GM19438 (cell line): ENCODE measurements around the gene KLHL6.

ENCODE experiments used
- ATAC-seq: cut with Tn5 transposase; IDR thresholded peaks from one replicate; pipeline ENCODE4 v1.9.1; 2021; ENCODE audit warnings: low read depth; ENCODE audit not compliant: unreplicated experiment

Gene KLHL6

DNA sequence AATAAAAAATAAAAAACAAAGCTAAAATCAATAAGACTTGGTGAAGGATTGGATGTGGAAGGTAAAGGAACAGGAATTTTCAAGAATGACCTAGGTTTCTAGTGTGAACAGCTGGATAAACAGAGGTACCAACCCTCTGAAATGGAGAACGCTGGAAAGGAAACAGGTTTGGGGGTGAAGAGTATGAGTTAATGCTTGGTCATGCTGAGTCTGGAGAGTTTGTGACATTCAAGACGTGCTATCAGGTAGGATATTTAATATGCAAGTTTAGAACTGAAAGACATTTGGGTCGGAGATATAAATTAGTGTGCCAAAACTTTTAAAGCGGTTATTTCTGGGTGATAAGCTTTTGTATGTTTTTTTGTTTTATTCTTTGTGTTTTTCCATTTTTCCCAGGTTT, 11.4 kb upstream of the KLHL6 start:
- no peak for ATAC-seq

DNA sequence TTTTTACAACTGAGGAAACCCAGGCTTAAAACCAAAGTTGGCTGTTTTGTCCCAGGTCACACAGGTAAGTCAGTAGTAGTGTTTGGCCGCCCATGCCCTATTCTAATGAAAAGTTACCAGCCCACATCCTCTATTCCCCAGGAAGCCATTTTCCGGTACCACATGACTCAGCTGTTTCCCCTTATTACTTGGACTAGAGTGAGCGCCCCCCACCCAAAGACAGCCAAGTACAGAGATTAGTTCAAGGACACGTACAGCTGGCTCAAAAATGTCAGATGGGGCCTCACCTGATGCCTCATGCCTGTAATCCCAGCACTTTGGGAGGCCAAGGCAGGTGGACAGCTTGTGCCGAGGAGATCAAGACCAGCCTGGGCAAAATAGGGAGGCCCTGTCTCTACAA, 8.5 kb upstream of the KLHL6 start:
- ATAC-seq: no peak

DNA sequence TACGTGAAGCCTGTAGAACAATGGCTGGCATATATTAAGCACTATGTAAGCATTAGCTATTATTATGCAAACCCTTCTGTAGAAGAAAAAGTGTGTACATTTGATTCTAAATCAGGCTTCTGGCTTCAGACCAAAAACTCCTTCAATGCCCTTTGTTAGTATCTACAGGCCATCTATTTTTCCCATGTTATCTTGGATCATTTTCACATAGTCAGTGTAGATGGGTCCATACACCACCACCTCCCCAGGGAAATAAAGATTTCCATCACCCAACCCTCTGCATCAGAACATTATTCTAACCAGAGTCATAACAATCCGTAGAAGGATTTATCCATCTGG, 8.0 kb upstream of the KLHL6 start:
- no peak for ATAC-seq

DNA sequence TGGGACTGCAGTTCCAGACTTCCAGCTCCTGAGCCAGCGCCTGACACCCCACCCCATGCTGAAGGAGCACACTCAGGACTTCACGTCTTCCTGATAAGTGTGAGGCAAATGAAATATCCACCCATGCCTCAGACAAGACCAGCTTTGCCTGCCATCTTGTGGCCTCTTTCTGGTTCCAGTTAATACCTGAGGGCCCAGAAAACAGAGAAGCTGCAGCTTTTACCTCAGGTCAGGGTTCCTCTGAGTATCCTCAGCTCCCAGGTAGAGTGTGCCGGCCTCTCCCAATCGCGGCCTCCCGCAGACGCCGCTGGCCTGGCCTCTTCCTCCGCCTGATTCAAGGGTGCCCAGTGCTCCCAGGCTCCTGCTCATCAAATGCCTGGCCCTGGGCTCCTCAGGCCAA, 5.1 kb upstream of the KLHL6 start:
- no peak for ATAC-seq

DNA sequence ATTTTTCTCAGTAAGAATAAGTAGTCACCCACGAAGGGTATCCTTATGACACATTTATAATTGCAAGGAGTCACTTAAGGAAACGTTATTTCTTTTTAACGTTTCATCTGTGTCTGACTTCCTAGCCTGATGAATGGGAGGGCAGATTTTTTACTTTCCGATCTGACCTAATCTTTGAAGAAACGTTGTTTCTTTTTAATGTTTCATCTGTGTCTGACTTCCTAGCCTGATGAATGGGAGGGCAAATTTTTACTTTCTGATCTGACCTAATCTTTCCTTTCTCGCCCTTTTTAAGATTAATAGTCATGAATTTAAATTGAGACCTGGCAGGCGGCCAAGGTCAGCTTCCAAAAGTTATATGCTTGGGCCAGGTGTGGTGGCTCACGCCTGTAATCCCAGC, 3.0 kb upstream of the KLHL6 start:
- ATAC-seq: no peak

DNA sequence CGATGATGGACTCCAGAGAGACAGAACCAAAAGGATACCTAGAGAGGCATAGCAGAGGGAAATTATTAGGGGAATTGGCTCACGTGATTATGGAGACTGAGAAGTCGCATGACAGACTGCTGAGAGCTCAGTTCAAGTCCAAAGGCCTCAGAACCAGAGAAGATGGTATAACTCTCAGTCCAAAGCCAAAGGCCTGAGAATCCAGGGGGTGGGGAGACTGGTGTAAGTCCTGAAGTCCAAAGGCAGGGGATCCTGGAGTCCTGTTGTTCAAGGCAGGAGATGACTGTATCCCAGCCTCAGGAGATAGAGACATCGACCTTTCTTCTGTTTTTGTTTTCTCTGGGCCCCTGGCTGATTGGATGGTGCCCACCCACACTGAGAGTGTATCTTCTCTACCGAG, 1.2 kb upstream of the KLHL6 start:
- no peak for ATAC-seq

DNA sequence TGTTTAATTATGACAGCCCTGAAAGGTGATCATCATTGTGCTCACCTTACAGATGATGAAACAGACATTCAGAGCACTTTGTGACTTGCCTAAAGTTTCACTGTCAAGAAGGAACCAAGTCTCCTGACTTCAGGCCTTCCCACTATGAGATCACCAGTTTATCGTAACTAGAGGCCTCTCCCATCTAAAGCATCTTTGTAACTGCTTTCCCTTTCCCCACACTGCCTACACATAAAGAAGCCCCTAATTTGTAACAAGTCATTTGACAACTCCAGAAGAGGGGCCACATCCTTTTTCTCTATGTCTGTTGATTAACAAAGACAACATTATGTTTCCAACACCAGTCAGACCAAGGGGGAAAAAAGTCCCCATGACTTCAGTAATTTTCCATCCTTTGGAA, 1.1 kb downstream of the KLHL6 start:
- no peak for ATAC-seq

DNA sequence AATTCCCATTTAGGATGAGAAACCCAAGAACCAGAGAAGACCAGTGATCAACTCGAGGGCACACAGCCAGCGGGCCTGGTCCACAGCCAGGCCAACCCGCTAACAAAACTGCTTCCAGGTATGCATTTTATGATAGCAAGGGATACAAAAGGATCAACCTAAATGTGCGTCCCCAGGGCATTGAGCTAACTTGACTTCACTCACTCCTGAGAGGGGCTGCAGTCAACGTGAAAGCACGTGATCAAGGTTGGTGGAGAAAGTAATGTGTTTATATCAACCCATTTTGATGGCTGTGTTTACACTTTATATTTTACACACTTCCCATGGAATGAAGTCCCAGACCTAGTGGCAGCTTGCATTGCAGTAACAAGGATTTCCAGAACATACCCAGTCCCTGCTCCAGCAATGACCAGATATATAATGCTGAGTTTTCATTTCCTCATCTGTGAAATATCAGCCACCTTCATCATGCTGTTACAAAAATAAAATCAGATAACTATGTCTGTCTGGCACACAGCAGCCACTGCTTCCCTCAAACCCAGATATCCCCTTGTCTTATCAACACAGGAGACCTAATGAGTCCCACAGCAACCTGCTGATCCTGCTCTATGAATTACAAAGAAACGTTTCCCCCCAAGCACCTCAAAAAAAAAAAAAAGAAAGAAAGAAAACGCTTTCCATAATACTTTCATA, 2.0 kb downstream of the KLHL6 start:
- ATAC-seq: no peak

DNA sequence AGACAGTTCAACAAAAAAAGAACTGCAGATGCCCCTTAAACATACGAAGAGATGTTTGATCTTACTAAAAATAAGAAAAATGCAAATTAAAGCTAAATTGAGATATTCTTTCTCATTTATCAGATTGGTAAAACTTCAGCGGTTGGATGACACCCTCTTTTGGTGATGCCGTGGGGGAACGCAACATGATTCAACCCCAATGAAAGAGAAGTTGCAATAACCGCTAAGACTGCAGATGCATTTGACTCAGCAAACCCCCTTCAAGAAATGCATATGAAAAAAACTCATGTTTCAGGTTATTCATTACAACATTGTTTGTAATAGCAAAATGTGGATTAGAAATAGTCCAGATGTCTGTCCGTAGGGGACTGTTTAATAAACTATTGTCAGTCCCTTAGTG, 3.6 kb downstream of the KLHL6 start:
- ATAC-seq: no peak

DNA sequence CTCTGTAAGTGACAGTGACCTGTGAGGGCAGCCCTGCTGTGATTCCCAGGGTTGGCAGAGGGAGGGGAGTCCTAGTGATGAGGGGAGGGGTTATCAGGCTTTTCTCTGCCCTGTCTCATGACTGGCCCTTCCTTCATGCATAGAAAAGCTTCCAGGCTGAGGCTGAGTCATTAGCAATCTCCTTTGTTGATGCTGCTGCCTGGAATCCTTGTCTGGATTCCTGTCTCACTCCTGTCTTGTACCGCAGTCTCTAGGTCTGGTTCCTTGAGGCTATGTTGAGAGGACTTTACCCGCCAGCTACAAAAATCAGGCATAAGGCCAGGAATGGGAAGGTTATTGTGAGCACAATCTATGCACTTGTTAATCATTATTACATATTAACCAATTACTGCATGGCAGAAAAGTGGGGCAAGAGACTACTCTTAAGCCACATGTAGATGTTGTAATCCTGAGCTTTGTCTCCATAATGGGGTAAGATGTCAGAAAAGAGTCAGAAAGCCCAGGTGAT, 7.2 kb downstream of the KLHL6 start:
- ATAC-seq: no peak

DNA sequence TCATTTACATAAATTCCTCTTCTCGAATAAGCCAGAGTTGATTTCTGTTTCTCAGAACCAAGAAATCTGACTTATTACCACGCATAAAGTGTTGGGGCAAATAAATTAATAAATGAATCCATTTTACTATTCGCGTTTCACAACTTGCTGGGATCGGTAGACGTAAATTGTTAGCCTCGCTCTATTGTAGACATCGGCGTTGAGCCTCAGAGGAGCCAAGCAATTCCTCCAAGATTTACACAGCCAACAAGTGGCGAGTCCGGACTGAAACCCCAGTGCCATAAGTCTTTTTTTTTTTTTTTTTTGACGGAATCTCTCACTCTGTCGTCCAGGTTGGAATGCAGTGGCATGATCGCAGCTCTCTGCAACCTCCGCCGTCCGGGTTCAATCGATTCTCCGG, 8.9 kb downstream of the KLHL6 start:
- no peak for ATAC-seq

DNA sequence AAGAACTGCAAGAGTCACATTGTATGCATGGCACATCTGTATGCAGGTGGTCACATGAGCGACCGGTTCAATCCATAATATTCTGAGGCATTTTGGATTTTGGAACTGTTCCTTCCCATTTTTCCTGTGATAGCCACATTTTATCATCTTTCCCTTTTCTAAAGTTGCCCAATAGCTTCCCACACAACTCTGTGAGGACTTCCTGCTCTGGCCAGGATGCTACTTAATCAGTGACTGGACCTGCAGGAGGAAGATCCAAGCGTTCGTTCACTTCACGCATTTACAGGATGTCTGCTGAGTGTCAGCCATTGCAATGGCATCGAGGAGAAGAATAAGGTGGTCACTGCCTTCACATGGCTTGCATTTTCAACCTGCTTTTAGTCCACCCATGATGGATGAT, 9.8 kb downstream of the KLHL6 start:
- ATAC-seq: no peak

DNA sequence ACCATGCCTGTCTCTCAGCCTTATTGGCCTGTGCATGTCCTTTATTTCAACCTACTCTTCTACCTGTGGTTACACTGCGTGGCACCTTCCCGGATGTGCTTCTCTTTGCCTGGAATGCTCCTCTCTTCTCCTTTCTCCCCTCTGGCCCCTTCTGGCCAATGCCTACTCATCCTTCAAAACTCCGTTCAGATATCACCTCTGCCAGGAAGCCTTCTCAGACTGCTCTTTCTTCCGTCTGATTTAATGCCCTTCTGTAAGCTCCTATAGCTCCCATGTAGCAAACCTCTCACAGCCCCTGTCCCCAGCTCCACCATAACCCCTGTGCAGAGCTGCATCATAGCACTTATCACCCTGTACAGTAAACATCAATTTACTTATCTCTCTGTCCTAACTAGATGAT, 13.2 kb downstream of the KLHL6 start:
- ATAC-seq: no peak

DNA sequence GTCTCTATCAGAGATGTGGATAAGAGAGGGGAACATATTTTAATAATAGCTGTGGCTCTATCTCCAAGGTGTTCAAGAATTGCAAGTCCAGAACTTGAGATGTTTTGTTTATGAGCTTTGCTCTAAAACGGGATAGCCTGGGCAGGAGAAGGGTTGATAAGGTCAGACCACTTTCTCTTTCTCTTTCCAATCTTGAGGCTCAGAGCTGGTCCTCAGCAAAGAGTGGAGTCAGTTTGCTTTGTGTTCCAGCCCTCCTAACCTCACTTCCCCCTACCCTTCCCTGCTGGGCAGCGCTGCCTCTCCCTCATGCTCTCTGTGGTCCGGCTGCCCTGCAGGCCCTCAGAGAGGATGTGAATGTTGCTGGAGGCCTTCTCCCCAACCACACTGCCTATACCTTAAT, 13.8 kb downstream of the KLHL6 start:
- ATAC-seq: no peak

DNA sequence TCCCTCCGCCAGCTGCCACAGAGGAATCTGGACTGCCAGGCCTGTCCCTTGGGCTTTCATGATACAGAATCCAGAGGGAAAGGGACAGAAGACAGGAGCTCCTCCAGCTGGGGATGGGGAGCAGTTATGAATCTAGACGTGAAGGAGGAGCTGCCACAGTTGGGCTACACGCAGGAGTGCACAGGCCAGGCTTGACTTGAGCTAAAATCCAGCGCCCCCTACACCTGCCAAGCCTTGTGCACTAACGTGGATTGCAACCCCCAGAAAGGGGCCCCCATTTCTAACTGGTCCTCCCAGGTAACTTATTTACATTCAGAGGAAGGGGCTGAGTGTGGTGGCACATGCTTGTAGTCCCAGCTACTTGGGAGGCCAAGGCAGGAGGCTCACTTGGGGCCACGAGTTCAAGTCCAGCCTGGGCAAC, 14.3 kb downstream of the KLHL6 start:
- ATAC-seq: no peak

DNA sequence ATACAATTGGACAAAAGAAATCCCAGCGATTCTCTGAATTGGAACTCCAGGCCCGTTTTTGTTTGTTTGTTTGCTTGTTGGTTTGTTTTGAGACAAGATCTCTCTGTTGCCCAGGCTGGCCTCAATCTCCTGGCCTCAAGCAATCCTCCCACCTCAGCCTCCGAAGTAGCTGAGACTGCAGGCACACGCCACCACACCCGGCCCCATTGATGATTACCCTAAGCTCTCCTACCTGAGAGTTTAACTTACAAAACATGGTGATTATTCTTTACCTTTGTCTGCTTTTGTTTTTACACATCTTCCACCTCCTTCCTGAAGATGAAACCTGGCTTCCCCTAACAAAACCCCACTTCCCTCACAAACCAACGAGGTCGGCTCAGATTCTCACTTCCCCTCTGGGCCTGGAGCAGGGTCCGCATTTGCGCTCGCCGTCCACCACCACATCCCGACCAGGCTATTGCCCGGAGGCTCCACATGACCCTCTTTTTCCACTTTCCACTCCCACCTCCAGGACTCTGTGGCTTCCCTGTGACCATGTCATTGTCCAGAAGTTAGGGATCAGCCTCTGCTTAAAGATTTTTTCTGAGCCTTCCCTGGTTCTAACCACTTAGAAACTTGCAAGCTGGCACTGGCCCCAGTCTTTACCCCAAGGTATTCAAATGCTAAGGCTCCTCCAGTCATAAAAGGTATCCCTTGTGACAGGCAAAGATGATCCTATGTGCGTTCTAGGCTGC, 14.8 kb downstream of the KLHL6 start:
- peak; percentile 46 for ATAC-seq

DNA sequence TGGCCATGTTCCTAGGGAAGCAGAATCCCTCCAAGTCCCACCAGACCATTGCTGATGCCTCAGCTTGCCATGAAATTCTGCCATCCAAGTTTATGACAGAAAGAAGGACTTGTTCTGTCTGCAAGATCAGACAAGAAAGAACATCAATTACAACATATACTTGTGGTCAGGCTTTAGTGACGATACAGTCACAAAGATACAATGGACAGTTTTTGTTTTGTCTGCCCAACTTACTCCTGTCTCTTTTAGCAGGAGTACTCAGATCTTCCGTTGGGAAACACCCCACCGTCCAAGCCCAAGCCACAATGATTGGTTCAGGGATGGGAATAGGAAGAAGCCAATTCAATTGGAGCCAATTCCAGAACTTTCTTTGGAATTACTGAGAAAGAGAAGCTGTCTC, 15.7 kb downstream of the KLHL6 start:
- no peak for ATAC-seq

DNA sequence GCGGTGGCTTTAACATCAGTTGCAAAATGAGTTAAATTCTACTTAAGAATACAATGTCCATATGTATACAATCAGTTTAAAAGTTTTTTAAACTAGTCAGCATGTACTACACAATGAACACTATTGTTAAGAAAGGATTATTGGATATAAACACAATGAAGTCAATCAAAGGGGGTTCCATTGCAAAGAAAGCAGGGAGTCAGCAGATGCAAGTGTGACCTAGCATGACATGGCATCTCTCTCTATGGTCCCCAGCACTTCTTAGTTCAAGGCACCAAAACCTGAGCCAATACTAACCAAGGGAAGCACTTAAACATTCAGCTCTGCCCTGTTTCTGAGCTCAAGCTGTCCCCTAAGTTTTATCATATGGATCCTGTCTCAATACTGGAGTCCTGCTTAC, 17.0 kb downstream of the KLHL6 start:
- no peak for ATAC-seq

DNA sequence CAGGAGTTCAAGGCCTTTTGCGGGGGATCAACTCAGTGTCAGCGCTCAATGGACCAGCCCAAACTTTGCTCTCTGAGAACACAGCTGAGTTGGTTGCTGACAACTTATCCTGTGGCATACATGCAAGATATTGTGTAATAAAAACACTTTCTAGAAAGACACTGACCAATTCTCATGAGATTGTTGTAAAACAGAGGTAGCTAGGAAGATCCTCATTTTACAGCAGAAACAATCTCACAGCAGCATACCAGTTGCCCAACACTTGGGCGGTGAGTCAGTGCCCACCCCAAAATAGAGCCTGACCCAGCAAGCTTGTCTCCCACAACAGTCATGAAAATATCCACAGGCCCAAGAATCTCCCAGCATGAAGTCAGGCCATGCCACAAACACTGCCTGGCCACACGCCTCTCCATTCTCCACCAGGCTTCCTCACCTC, 18.2 kb downstream of the KLHL6 start:
- no peak for ATAC-seq

DNA sequence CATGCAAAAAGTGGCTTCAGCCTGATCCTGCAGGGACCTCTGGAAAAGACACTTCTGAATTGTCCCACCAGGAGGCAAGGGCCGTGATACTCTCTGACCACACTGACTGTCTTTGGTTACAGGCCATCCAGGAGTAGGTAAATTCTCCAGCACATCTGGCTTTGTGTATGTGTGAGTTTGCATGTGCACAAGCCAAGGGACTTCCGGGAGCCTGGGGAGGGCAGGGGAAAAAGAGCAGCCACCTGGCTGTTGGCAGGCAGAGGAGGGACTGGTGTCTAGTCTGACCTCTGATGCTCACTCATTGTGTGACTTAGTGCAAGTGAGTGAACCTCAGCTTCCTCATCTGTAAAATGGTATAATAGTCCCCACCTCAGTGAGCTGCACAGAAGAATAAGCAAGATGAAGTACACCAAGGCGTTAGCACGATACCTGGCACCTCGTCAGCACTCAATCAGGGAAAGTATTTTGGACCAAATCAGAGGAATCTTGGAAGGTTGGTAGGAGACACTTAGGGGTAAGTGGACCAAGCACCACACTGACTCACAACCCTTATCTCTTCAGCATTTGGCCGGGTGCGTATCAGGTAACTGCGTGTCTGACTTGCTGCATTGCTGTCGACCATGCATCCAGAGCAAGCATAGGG, 19.1 kb downstream of the KLHL6 start:
- no peak for ATAC-seq

DNA sequence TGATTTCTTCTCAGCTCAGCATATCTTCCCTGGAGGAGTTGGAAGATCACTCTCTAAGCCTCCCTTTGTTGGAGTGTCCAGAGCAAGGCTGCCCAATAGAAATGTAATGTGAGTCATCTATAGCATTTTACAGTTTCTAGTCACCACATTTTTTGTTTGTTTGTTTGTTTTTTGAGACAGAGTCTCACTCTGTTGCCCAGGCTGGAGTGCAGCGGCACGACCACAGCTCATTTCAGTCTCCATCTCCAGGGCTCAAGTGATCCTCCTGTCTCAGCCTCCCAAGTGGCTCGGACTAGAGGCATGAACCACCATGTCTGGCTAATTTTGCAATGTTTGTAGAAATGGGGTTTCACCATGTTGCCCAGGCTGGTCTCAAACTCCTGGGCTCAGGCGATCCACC, 21.3 kb downstream of the KLHL6 start:
- no peak for ATAC-seq
